ENCODE results near the gene ACSS3.

DNA sequence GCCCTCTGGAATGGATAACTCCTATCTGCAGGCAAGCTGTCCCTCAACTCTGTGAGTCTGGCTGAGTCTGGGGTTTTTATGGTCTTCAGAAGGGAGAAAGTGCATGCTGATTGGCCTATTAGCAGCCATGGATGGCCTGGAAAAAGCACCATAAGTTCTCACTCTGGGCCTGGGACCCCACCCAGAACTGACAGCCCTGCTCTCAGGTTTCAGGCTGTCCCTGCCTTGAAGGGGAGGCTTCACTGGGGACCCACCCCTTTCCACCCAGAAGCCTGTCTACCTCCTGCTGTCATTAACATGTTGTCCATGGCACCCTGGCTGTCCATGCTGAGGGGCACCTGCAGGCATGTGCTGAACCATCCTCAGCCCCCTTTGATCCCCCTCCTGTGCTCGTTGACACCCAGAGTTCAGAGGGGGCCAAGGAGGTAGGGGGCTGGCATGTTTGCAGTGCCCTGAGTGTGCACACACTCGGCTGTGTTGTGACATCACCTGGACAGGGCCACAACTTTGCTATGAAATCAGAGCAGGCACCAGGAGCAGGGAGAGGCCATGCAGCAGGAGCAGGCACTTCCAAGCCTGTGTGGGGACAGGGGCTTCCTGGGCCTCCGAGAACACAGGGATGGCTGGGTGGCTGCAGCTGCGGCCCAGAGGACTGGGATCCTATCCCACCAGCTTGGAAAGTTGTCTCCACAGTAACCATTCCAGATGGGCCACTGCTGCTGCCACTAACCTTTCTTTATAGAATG is 84.7 kb downstream of the ACSS3 start:
- TF ChIP-seq, protein P1, sequence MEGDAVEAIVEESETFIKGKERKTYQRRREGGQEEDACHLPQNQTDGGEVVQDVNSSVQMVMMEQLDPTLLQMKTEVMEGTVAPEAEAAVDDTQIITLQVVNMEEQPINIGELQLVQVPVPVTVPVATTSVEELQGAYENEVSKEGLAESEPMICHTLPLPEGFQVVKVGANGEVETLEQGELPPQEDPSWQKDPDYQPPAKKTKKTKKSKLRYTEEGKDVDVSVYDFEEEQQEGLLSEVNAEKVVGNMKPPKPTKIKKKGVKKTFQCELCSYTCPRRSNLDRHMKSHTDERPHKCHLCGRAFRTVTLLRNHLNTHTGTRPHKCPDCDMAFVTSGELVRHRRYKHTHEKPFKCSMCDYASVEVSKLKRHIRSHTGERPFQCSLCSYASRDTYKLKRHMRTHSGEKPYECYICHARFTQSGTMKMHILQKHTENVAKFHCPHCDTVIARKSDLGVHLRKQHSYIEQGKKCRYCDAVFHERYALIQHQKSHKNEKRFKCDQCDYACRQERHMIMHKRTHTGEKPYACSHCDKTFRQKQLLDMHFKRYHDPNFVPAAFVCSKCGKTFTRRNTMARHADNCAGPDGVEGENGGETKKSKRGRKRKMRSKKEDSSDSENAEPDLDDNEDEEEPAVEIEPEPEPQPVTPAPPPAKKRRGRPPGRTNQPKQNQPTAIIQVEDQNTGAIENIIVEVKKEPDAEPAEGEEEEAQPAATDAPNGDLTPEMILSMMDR (IDR thresholded peaks at IDR 0.05) = no peak
- no peak for TF ChIP-seq EZH2 (IDR thresholded peaks at IDR 0.05; ENCODE audit: borderline replicate concordance, insufficient read depth, low read depth, low read length, poor library complexity, severe bottlenecking)
